Measurements from ENCODE around the gene CSRNP2. TPM values are rescaled to one million over a fixed set of nuclear protein-coding genes. Genes with fewer than 3 reads are reported as not detected.
A peak's percentile ranks its signal among the peaks of the same experiment; 100 is the strongest.

The CSRNP2 gene
- total and polyA plus RNA-seq, 2 of the 8 experiments (the other 6 are each of a cell fraction or from before 2014, with no cell fraction given) = 13.7 to 34.0 TPM

DNA sequence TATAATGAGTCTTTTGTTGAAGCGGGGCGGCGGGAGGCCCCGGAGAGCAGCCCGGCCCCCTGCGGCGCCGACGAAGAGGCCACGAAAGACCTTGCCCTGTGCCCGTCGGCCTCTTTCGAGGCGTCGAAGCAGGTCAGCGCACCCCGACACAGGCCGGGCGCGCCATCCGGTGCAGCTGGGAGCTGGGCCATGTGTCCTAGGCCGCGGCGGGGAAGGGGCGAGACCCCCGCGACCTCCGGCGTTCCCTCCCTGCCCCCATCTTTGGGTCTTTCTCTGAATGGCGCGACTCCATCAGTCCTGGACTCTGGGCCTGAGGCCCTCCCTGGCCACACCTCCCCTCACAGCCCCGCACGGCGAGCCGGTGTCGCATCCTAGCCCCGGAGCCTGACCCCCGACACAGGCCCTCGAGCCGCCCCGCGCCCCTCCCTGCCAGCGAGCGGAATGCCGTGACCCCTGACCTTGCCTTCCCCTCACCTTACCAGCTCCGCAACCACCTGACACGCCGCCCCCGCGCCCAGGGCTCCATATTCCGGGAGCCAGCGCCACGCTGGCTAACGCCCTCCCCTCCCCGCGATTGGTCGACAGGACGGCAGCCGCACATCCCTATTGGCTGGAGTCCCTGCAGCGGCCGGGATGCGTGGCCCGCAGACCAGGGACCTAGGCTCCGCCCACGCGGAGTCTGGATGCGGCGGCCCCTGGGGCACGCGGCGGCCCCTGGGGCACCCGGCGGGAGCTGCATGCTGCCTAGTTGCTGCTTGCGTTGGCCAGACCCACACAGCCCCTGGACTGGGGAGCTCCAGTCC, 57.4 kb downstream of the CSRNP2 start, which contains the start of gene SLC11A2:
Gene SLC11A2, minus strand, starts transcription at position 549 of the 803 bp plus-strand sequence. CDS start 15,656 bp downstream, outside the sequence.
- H4K8ac ChIP-seq (ENCODE audit: extremely low read depth, insufficient read depth, low read length) = peak within 1 kb of the TSS; percentile 96
- H2AFZ ChIP-seq (ENCODE audit: low read length) = no peak within 1 kb of the TSS
- peaks cover 4% of the 10 kb centered on the region; the same call in 1 of the 2 replicates for H3K79me1 ChIP-seq (ENCODE audit: low read depth, low read length)
- DNase-seq (ENCODE audit: low read depth in 1 of 2, low spot score in 2 of 2) (peak; percentile 92 to 95), FAIRE-seq (no peak)
- ChIA-PET POLR2A (ENCODE audit: partially characterized antibody) (interaction anchor here (0.6 to 4.2 kb wide), 23 partner anchors 10 to 325 kb away, joined by 3 to 30 read pairs (median 4); partner anchors contain the start of genes CSRNP2 and LETMD1), CTCF (ENCODE audit: partially characterized antibody) (interaction anchor here (0.7 to 8.0 kb wide), 11 partner anchors 17 to 297 kb away, joined by 3 to 66 read pairs (median 4); no protein-coding TSS in a partner anchor)
- H4K5ac ChIP-seq (ENCODE audit: insufficient read length, low read depth, low read length) = peak within 1 kb of the TSS; percentile 90
- peaks cover 1% of the 10 kb centered on the region; the same call in 1 of the 2 replicates for H3K23me2 ChIP-seq (ENCODE audit: low read depth, low read length)
- H3K9ac ChIP-seq (replicated peaks in 1 of 4; ENCODE audit: extremely low read depth in 1 of 4, low read depth in 3 of 4, low read length in 3 of 4) = peak within 1 kb of the TSS; percentile 64 to 92 (median 87)
- peak within 1 kb of the TSS; percentile 96 for H2BK5ac ChIP-seq (ENCODE audit: low read depth, low read length)
- peak within 1 kb of the TSS; percentile 90 for H3K27ac ChIP-seq (ENCODE audit: low read depth, low read length)
- peak within 1 kb of the TSS; percentile 25 for H2BK120ac ChIP-seq (replicated peaks; ENCODE audit: low read depth, low read length)
- peaks cover 9 to 16% (median 13%) of the 10 kb centered on the region in 4 experiments for H3K4me1 ChIP-seq (replicated peaks in 1 of 4; ENCODE audit: control insufficient read depth in 3 of 4, insufficient read depth in 4 of 4, low read length in 3 of 4)
- 2% methylated on average over 67 of the region's 74 CpGs; no CpG with 5 or more reads in 1 of the 2 experiments for whole genome bisulfite sequencing, 2 experiments (ENCODE audit: extremely low coverage in 1 of 2, insufficient coverage in 1 of 2, insufficient read length in 1 of 2, insufficient replicate concordance in 2 of 2, low coverage in 1 of 2, low lambda C conversion rate in 2 of 2, missing lambda C conversion rate in 1 of 2)
- no peaks in the 10 kb centered on the region for H4K20me1 ChIP-seq (replicated peaks in 1 of 2; ENCODE audit: control insufficient read depth in 1 of 2, insufficient read depth in 2 of 2, low read length in 2 of 2)
- H3K4me2 ChIP-seq (ENCODE audit: insufficient read depth in 1 of 2, low read depth in 2 of 2, low read length in 2 of 2) = peak within 1 kb of the TSS; percentile 74 to 88
- no peaks in the 10 kb centered on the region; a peak in 1 of 7 replicates for H3K27me3 ChIP-seq (replicated peaks in 1 of 4; ENCODE audit: control insufficient read depth in 3 of 4, extremely low read depth in 1 of 4, insufficient read depth in 3 of 4, low read length in 3 of 4)
- H3K18ac ChIP-seq (ENCODE audit: extremely low read depth, low read length) = peak within 1 kb of the TSS; percentile 97
- peaks cover 15 to 44% of the 10 kb centered on the region in 2 experiments for H3K79me2 ChIP-seq (ENCODE audit: control insufficient read depth in 1 of 2, insufficient read depth in 2 of 2, low read length in 2 of 2)
- H4K91ac ChIP-seq (replicated peaks; ENCODE audit: insufficient read length, low read length) = peak within 1 kb of the TSS; percentile 97
- H2BK15ac ChIP-seq (ENCODE audit: low read length) = peak within 1 kb of the TSS; percentile 93; the same call in 1 of the 2 replicates
- no peak within 1 kb of the TSS for H2AK5ac ChIP-seq (ENCODE audit: low read depth, low read length)
- peak within 1 kb of the TSS; percentile 54 to 72 (median 64) for H3K4me3 ChIP-seq (ENCODE audit: extremely low read depth in 1 of 4, insufficient read depth in 2 of 4, low read depth in 3 of 4, low read length in 4 of 4)
- H3K56ac ChIP-seq (replicated peaks; ENCODE audit: insufficient read length, low read depth, low read length) = peak within 1 kb of the TSS; percentile 92
- H3K4ac ChIP-seq (replicated peaks; ENCODE audit: insufficient read length, low read depth, low read length) = peak within 1 kb of the TSS; percentile 49
- H3K36me3 ChIP-seq (ENCODE audit: control insufficient read depth in 2 of 4, insufficient read depth in 4 of 4, low read length in 3 of 4) = no peaks in the 10 kb centered on the region
- no peak within 1 kb of the TSS for H3K14ac ChIP-seq (ENCODE audit: insufficient read length)
- H2BK20ac ChIP-seq (ENCODE audit: low read length) = no peak within 1 kb of the TSS
- no peak within 1 kb of the TSS for H3K23ac ChIP-seq (ENCODE audit: insufficient read length)
- H2BK12ac ChIP-seq (ENCODE audit: low read depth, low read length) = no peak within 1 kb of the TSS; the same call in none of the 2 replicates
- H3K9me3 ChIP-seq (ENCODE audit: insufficient read depth in 2 of 2, low read depth in 1 of 2, low read length in 1 of 2) = no peaks in the 10 kb centered on the region
- TF ChIP-seq TEAD4 (IDR thresholded peaks at IDR 0.05; ENCODE audit: low read depth, low read length) = peak; percentile 39; the same call in 1 of the 2 replicates
- TF ChIP-seq BCL11A (IDR thresholded peaks at IDR 0.05; ENCODE audit: low read depth in 2 of 2, low read length in 2 of 2) = no peak
- TF ChIP-seq KDM4A (IDR thresholded peaks at IDR 0.05; ENCODE audit: low read depth, low read length, severe bottlenecking) = peak; percentile 69
- no peak for TF ChIP-seq CBX8 (IDR thresholded peaks at IDR 0.05; ENCODE audit: borderline replicate concordance, low read depth, low read length)
- TF ChIP-seq GTF2F1 (IDR thresholded peaks at IDR 0.05; ENCODE audit: borderline replicate concordance, low read depth, low read length) = no peak
- peak; percentile 80 for TF ChIP-seq PHF8 (conservative IDR thresholded peaks at IDR 0.05; ENCODE audit: low read depth, low read length)
- TF ChIP-seq CHD2 (IDR thresholded peaks at IDR 0.05; ENCODE audit: low read length) = peak; percentile 77
- 0 out of 2 replicates have a peak, but pooled peaks have one; percentile 45 for TF ChIP-seq TBP (IDR thresholded peaks at IDR 0.05; ENCODE audit: low read depth, low read length)
- no peak for TF ChIP-seq ZNF274 (IDR thresholded peaks at IDR 0.05; ENCODE audit: borderline replicate concordance, extremely low read depth, low read length)
- TF ChIP-seq SP4 (IDR thresholded peaks at IDR 0.05; ENCODE audit: low read length) = peak; percentile 23; the same call in 1 of the 2 replicates
- TF ChIP-seq, protein P1, sequence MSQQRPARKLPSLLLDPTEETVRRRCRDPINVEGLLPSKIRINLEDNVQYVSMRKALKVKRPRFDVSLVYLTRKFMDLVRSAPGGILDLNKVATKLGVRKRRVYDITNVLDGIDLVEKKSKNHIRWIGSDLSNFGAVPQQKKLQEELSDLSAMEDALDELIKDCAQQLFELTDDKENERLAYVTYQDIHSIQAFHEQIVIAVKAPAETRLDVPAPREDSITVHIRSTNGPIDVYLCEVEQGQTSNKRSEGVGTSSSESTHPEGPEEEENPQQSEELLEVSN (IDR thresholded peaks at IDR 0.05) = peak; percentile 81
